Neutrophil (primary cell): Measurements from ENCODE around the gene TSEN34.
"Not testable (repeated sequence)": the region's sequence is repeated elsewhere in the genome, so short reads cannot be mapped to it uniquely, and the experiment has no call there.

Source experiments
- H3K27ac ChIP-seq: fragments of 200-600 bp; sonication (generic); 2 replicates; pipeline ENCODE4 v1.5.1; 2016; ENCODE audit warnings: mild to moderate bottlenecking, moderate library complexity
- H3K27me3 ChIP-seq: fragments of 200-600 bp; sonication (generic); 2 replicates; pipeline ENCODE4 v1.6.0; 2016; ENCODE audit warnings: mild to moderate bottlenecking
- H3K36me3 ChIP-seq: fragments of 200-600 bp; sonication (generic); 2 replicates; pipeline ENCODE4 v1.5.1; 2017
- H3K4me1 ChIP-seq, 2 experiments: fragments of 200-600 bp in 1 of 2; sonication (generic) in 1 of 2; 1 replicate in 1 of 2; 2 replicates in 1 of 2; pipeline versions ENCODE4 v1.5.1 to v1.6.1; 2013 to 2016; ENCODE audit warnings: low read depth in 1 of 2, low read length in 1 of 2, mild to moderate bottlenecking in 1 of 2, moderate library complexity in 1 of 2; ENCODE audit not compliant: control insufficient read depth in 1 of 2, insufficient read depth in 1 of 2
- H3K4me3 ChIP-seq, 2 experiments: fragments of 200-600 bp in 1 of 2; sonication (generic) in 1 of 2; 1 replicate in 1 of 2; 2 replicates in 1 of 2; pipeline ENCODE4 v1.5.1; 2013 to 2016; ENCODE audit warnings: low read depth in 1 of 2, low read length in 1 of 2, mild to moderate bottlenecking in 1 of 2, moderate library complexity in 1 of 2
- H3K9me3 ChIP-seq: fragments of 200-600 bp; sonication (generic); 2 replicates; pipeline ENCODE4 v1.5.1; 2016

Gene TSEN34

GRCh38 chr19:54243809-54244208 lies 52.7 kb downstream of the TSEN34 start:
- not testable (repeated sequence) for H3K27ac ChIP-seq, H3K4me3 ChIP-seq, H3K27me3 ChIP-seq, H3K9me3 ChIP-seq
- H3K36me3 ChIP-seq, result peaks cover 18% of the 10 kb centered on the region
- H3K4me1 ChIP-seq, result peaks cover 41 to 61% of the 10 kb centered on the region in 2 experiments
